ENCODE data around the gene ZNF385D. TPM values are rescaled to one million over a fixed set of nuclear protein-coding genes. Genes with fewer than 3 reads are reported as not detected.

Gene ZNF385D
- not detected in 5 replicates for total RNA-seq (2022; extraction: Qiagen RNA extraction)

GRCh38 chr3:21750831-21751391, at the start of gene ZNF385D:
ZNF385D (minus strand) TSS chr3:21751210; CDS start chr3:21750916, 294 bp downstream.

